Measurements from ENCODE around the gene GTF2A1.
"Not testable (repeated sequence)": the region's sequence is repeated elsewhere in the genome, so short reads cannot be mapped to it uniquely, and the experiment has no call there.

GTF2A1 gene

GRCh38 chr14:81256289-81256960 lies 35.7 kb upstream of the GTF2A1 start:
- H3K27me3 ChIP-seq (ENCODE audit: control insufficient read depth in 5 of 5, insufficient read depth in 4 of 5, low read length in 5 of 5): peaks cover 0 to 2% (median 0%) of the 10 kb centered on the region in 5 donors
- H3K4me1 ChIP-seq (ENCODE audit: control insufficient read depth in 5 of 5, insufficient read depth in 5 of 5, low read length in 5 of 5): no peaks in the 10 kb centered on the region
- H3K4me3 ChIP-seq (ENCODE audit: low read depth in 1 of 5, low read length in 5 of 5): no peak overlapping the region
- no peak overlapping the region for H3K9ac ChIP-seq (ENCODE audit: low read length in 5 of 5)
- no peak overlapping the region for H3K27ac ChIP-seq (ENCODE audit: low read depth, low read length)
- no peaks in the 10 kb centered on the region for H3K9me3 ChIP-seq (ENCODE audit: control insufficient read depth in 5 of 5, low read length in 5 of 5)
- peaks cover 0 to 4% (median 0%) of the 10 kb centered on the region in 5 donors for H3K36me3 ChIP-seq (ENCODE audit: control insufficient read depth in 5 of 5, insufficient read depth in 5 of 5, low read length in 5 of 5)

DNA sequence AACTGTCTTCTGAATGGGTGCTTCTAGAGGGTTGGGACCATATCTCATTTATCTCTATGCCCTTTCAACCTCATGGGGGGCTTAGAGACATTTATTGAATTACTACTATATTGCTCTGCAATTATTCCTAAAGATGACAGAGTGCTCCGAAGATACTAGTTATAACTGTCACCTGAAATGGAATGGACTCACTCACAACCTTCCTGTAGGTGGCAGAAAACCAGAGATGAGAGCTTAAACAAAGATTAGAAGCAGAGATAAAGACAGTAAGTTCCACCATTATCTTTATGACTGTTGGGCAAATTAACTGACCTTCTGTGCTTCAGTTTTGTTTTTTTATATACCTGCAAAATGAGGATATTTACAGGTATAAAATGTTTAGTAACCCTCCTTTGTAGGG lies 31.5 kb upstream of the GTF2A1 start:
- no peaks in the 10 kb centered on the region for H3K9me3 ChIP-seq (ENCODE audit: control insufficient read depth in 5 of 5, low read length in 5 of 5)
- H3K27ac ChIP-seq (ENCODE audit: low read depth, low read length): no peak overlapping the region
- H3K4me3 ChIP-seq (ENCODE audit: low read depth in 1 of 5, low read length in 5 of 5): no peak overlapping the region
- peaks cover 0 to 4% (median 0%) of the 10 kb centered on the region in 5 donors for H3K4me1 ChIP-seq (ENCODE audit: control insufficient read depth in 5 of 5, insufficient read depth in 5 of 5, low read length in 5 of 5)
- no peaks in the 10 kb centered on the region for H3K27me3 ChIP-seq (ENCODE audit: control insufficient read depth in 5 of 5, insufficient read depth in 4 of 5, low read length in 5 of 5)
- H3K36me3 ChIP-seq (ENCODE audit: control insufficient read depth in 5 of 5, insufficient read depth in 5 of 5, low read length in 5 of 5): no peaks in the 10 kb centered on the region
- H3K9ac ChIP-seq (ENCODE audit: low read length in 5 of 5): no peak overlapping the region

- H3K27ac ChIP-seq (ENCODE audit: low read depth, low read length): no peak overlapping the region
- H3K27me3 ChIP-seq (ENCODE audit: control insufficient read depth in 5 of 5, insufficient read depth in 4 of 5, low read length in 5 of 5): no peaks in the 10 kb centered on the region
Measured at GRCh38 chr14:81247271-81247766, 26.6 kb upstream of the GTF2A1 start.

GRCh38 chr14:81246461-81247270 lies 25.9 kb upstream of the GTF2A1 start:
- Histone ChIP-seq H3K4me3 (ENCODE audit: low read depth in 1 of 5, low read length in 5 of 5) (no peak overlapping the region), H3K27ac (ENCODE audit: low read depth, low read length) (no peak overlapping the region), H3K4me1 (ENCODE audit: control insufficient read depth in 5 of 5, insufficient read depth in 5 of 5, low read length in 5 of 5) (peaks cover 0 to 4% (median 0%) of the 10 kb centered on the region in 5 donors), H3K27me3 (ENCODE audit: control insufficient read depth in 5 of 5, insufficient read depth in 4 of 5, low read length in 5 of 5) (no peaks in the 10 kb centered on the region), H3K36me3 (ENCODE audit: control insufficient read depth in 5 of 5, insufficient read depth in 5 of 5, low read length in 5 of 5) (no peaks in the 10 kb centered on the region), H3K9ac (ENCODE audit: low read length in 5 of 5) (no peak overlapping the region), H3K9me3 (ENCODE audit: control insufficient read depth in 5 of 5, low read length in 5 of 5) (peaks cover 0 to 3% (median 0%) of the 10 kb centered on the region in 5 donors)

More at GRCh38 chr14:81247271-81247766, 26.6 kb upstream of the GTF2A1 start:
- Histone ChIP-seq H3K9me3 (ENCODE audit: control insufficient read depth in 5 of 5, low read length in 5 of 5) (peaks cover 0 to 2% (median 0%) of the 10 kb centered on the region in 5 donors), H3K36me3 (ENCODE audit: control insufficient read depth in 5 of 5, insufficient read depth in 5 of 5, low read length in 5 of 5) (no peaks in the 10 kb centered on the region), H3K9ac (ENCODE audit: low read length in 5 of 5) (no peak overlapping the region), H3K4me3 (ENCODE audit: low read depth in 1 of 5, low read length in 5 of 5) (no peak overlapping the region), H3K4me1 (ENCODE audit: control insufficient read depth in 5 of 5, insufficient read depth in 5 of 5, low read length in 5 of 5) (peaks cover 0 to 4% (median 0%) of the 10 kb centered on the region in 5 donors)

DNA sequence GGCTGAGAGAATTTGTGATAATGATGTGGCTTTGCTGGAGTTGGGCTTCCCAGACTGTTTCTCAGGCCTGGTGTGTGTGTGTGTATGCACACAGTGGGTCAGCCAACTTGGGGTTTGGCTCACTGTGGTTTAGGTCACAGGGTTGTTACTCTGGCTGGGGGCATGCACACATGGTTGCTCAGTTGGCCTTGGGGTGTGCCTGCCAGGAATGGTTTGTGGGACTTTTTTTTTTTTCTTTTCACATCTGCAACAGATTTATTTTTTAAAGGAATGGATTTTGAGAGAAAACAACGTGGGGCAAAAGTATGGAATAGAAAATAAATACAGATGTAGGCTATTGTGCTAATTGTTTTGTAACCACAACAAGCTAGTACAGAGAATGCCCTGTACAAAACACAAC lies 25.0 kb upstream of the GTF2A1 start:
- H3K36me3 ChIP-seq (ENCODE audit: control insufficient read depth in 5 of 5, insufficient read depth in 5 of 5, low read length in 5 of 5): no peaks in the 10 kb centered on the region
- no peak overlapping the region for H3K4me3 ChIP-seq (ENCODE audit: low read depth in 1 of 5, low read length in 5 of 5)
- H3K9me3 ChIP-seq (ENCODE audit: control insufficient read depth in 5 of 5, low read length in 5 of 5): peaks cover 0 to 3% (median 0%) of the 10 kb centered on the region in 5 donors
- H3K27me3 ChIP-seq (ENCODE audit: control insufficient read depth in 5 of 5, insufficient read depth in 4 of 5, low read length in 5 of 5): no peaks in the 10 kb centered on the region
- H3K9ac ChIP-seq (ENCODE audit: low read length in 5 of 5): no peak overlapping the region
- H3K4me1 ChIP-seq (ENCODE audit: control insufficient read depth in 5 of 5, insufficient read depth in 5 of 5, low read length in 5 of 5): peaks cover 0 to 4% (median 0%) of the 10 kb centered on the region in 5 donors
- H3K27ac ChIP-seq (ENCODE audit: low read depth, low read length): no peak overlapping the region

DNA sequence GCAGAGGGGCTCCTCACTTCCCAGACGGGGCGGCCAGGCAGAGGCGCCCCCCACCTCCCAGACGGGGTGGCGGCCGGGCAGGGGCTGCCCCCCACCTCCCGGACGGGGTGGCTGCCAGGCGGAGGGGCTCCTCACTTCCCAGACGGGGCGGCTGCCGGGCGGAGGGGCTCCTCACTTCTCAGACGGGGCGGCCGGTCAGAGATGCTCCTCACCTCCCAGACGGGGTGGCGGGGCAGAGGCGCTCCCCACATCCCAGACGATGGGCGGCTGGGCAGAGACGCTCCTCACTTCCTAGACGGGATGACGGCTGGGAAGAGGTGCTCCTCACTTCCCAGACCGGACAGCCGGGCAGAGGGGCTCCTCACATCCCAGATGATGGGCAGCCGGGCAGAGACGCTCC lies 23.7 kb upstream of the GTF2A1 start:
- not testable (repeated sequence) for H3K9ac ChIP-seq (ENCODE audit: low read length in 5 of 5); H3K4me3 ChIP-seq (ENCODE audit: low read depth in 1 of 5, low read length in 5 of 5); H3K36me3 ChIP-seq (ENCODE audit: control insufficient read depth in 5 of 5, insufficient read depth in 5 of 5, low read length in 5 of 5); H3K9me3 ChIP-seq (ENCODE audit: control insufficient read depth in 5 of 5, low read length in 5 of 5); H3K27ac ChIP-seq (ENCODE audit: low read depth, low read length); H3K27me3 ChIP-seq (ENCODE audit: control insufficient read depth in 5 of 5, insufficient read depth in 4 of 5, low read length in 5 of 5); H3K4me1 ChIP-seq (ENCODE audit: control insufficient read depth in 5 of 5, insufficient read depth in 5 of 5, low read length in 5 of 5)

- H3K36me3 ChIP-seq (ENCODE audit: control insufficient read depth in 5 of 5, insufficient read depth in 5 of 5, low read length in 5 of 5): no peaks in the 10 kb centered on the region
- H3K4me1 ChIP-seq (ENCODE audit: control insufficient read depth in 5 of 5, insufficient read depth in 5 of 5, low read length in 5 of 5): peaks cover 0 to 4% (median 0%) of the 10 kb centered on the region in 5 donors
- no peak overlapping the region for H3K9ac ChIP-seq (ENCODE audit: low read length in 5 of 5)
- no peak overlapping the region for H3K4me3 ChIP-seq (ENCODE audit: low read depth in 1 of 5, low read length in 5 of 5)
- H3K27me3 ChIP-seq (ENCODE audit: control insufficient read depth in 5 of 5, insufficient read depth in 4 of 5, low read length in 5 of 5): no peaks in the 10 kb centered on the region
- H3K9me3 ChIP-seq (ENCODE audit: control insufficient read depth in 5 of 5, low read length in 5 of 5): peaks cover 0 to 3% (median 0%) of the 10 kb centered on the region in 5 donors
- H3K27ac ChIP-seq (ENCODE audit: low read depth, low read length): no peak overlapping the region
Measured at GRCh38 chr14:81243499-81243898, 22.7 kb upstream of the GTF2A1 start.

DNA sequence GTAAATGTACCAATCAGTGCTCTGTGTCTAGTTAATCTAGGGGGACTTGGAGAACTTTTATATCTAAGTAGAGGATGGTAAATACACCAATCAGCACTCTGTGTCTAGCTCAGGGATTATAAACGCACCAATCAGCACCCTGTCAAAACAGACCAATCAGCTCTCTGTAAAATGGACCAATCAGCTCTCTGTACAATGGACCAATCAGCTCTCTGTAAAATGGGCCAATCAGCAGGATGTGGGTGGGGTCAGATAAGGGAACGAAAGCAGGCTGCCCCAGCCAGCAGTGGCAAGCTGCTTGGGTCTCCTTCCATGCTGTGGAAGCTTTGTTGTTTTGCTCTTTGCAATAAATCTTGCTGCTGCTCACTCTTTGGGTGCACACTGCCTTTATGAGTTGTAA lies 16.1 kb upstream of the GTF2A1 start:
- not testable (repeated sequence) for H3K36me3 ChIP-seq (ENCODE audit: control insufficient read depth in 5 of 5, insufficient read depth in 5 of 5, low read length in 5 of 5); H3K27me3 ChIP-seq (ENCODE audit: control insufficient read depth in 5 of 5, insufficient read depth in 4 of 5, low read length in 5 of 5); H3K9me3 ChIP-seq (ENCODE audit: control insufficient read depth in 5 of 5, low read length in 5 of 5); H3K27ac ChIP-seq (ENCODE audit: low read depth, low read length); H3K4me1 ChIP-seq (ENCODE audit: control insufficient read depth in 5 of 5, insufficient read depth in 5 of 5, low read length in 5 of 5); H3K9ac ChIP-seq (ENCODE audit: low read length in 5 of 5); H3K4me3 ChIP-seq (ENCODE audit: low read depth in 1 of 5, low read length in 5 of 5)

DNA sequence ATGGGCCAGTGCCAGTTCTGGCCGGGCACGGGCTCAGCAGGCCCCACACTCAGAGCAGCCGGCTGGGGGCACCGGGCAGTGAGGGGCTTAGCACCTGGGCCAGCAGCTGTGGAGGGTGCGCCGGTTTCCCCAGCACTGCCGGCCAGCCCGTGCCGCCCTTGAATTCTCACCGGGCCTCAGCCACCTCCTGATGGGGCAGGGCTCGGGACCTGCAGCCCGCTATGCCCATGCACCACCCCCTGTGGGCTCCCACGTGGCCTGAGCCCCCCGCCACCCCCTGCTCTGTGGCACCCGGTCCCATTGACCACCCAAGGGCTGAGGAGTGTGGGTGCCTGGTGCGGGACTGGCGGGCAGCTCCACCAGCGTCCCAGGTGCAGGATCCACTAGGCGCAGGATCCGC lies 15.4 kb upstream of the GTF2A1 start:
- H3K27ac ChIP-seq (ENCODE audit: low read depth, low read length): no peak overlapping the region
- H3K36me3 ChIP-seq (ENCODE audit: control insufficient read depth in 5 of 5, insufficient read depth in 5 of 5, low read length in 5 of 5): no peaks in the 10 kb centered on the region
- H3K4me3 ChIP-seq (ENCODE audit: low read depth in 1 of 5, low read length in 5 of 5): no peak overlapping the region
- H3K4me1 ChIP-seq (ENCODE audit: control insufficient read depth in 5 of 5, insufficient read depth in 5 of 5, low read length in 5 of 5): peaks cover 0 to 4% (median 0%) of the 10 kb centered on the region in 5 donors
- no peaks in the 10 kb centered on the region for H3K27me3 ChIP-seq (ENCODE audit: control insufficient read depth in 5 of 5, insufficient read depth in 4 of 5, low read length in 5 of 5)
- no peak overlapping the region for H3K9ac ChIP-seq (ENCODE audit: low read length in 5 of 5)
- H3K9me3 ChIP-seq (ENCODE audit: control insufficient read depth in 5 of 5, low read length in 5 of 5): peaks cover 0 to 4% (median 0%) of the 10 kb centered on the region in 5 donors

- no peak overlapping the region for H3K27ac ChIP-seq (ENCODE audit: low read depth, low read length)
- H3K9me3 ChIP-seq (ENCODE audit: control insufficient read depth in 5 of 5, low read length in 5 of 5): peaks cover 0 to 4% (median 0%) of the 10 kb centered on the region in 5 donors
- no peaks in the 10 kb centered on the region for H3K36me3 ChIP-seq (ENCODE audit: control insufficient read depth in 5 of 5, insufficient read depth in 5 of 5, low read length in 5 of 5)
- no peaks in the 10 kb centered on the region for H3K27me3 ChIP-seq (ENCODE audit: control insufficient read depth in 5 of 5, insufficient read depth in 4 of 5, low read length in 5 of 5)
- H3K9ac ChIP-seq (ENCODE audit: low read length in 5 of 5): no peak overlapping the region
- peaks cover 0 to 4% (median 0%) of the 10 kb centered on the region in 5 donors for H3K4me1 ChIP-seq (ENCODE audit: control insufficient read depth in 5 of 5, insufficient read depth in 5 of 5, low read length in 5 of 5)
- H3K4me3 ChIP-seq (ENCODE audit: low read depth in 1 of 5, low read length in 5 of 5): no peak overlapping the region
Measured at GRCh38 chr14:81235096-81235495, 14.3 kb upstream of the GTF2A1 start.

Measured in subcutaneous abdominal adipose tissue (tissue), 5 donors.